ENCODE results near the gene CDH4.

CDH4 gene

DNA sequence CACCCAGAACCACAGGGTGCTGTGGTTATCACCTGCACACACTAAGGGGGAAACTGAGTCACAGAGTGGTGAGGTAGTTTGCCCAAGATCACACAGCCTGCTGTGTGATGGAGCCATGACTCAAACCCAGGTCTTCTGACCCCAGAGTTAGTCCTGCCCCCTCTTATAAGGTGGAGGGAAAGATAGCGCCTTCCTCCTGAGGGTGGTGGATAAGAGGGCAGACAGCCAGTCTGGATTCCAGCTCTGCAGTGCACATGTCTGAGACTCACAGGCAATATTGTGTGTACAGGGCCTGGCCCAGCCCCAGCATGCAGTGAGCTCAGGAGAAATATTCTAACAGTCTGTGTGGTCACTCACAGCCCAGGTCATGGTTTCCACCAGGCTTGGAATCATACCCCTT lies 393.7 kb downstream of the CDH4 start:
- DNase-seq = no peak

DNA sequence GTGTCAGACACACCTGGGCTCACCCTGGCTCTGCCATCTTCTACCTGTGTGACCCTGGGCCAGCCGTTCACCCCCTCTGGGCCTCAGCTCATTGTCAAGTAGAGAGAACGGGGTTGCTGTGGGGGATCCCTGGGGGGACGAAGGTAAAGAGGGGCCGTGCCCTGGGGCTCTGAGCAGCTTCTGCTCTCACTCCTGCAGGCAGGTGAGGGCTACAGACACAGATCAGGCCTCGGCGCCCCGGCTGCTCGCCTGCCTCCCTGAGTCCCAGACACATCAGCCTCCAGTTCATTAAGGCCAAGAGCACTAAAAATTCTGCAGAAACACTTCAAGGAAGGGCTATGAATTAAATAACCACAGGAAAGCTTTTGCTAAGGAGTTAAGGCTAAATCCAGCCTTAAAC lies 394.4 kb downstream of the CDH4 start:
- DNase-seq = no peak

DNA sequence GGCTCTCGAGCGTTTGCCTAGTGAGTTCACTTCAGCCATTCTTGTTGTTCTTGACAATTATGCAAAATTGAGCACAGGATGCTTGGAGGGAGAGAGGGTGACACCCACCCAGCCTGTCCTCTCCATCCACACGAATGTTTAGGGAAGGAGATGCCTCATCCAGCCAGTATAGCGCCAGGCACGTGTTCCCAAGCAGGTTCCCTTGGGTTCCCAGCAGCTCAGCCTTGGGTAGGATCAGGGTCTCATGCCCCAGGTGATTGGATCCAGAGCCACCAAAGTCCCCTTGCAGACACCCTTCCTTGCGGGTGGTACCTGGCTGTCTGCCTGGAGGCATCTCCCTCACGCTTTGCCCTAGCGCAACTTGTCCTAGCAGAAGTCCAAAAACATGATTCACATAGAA lies 394.9 kb downstream of the CDH4 start:
- no peak for DNase-seq

DNA sequence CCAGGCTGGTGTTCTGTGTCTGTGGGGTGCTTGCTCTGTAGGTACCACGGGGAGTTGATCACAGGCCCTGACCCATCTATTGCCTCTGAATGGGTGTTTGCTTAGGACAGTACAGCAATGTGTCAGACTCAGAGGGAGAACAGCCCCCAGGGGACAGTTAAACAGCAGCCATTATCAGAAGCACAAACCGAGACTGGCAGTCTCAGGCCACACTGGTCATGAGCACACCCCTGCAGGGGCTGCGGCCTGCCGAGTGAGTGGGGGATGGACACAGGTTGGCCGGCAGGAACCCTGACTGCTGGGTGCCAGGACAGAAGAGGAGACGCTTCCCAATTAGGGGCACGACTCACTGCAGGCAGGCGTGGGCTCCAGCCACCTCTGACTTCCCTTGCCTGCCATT lies 395.6 kb downstream of the CDH4 start:
- no peak for DNase-seq

DNA sequence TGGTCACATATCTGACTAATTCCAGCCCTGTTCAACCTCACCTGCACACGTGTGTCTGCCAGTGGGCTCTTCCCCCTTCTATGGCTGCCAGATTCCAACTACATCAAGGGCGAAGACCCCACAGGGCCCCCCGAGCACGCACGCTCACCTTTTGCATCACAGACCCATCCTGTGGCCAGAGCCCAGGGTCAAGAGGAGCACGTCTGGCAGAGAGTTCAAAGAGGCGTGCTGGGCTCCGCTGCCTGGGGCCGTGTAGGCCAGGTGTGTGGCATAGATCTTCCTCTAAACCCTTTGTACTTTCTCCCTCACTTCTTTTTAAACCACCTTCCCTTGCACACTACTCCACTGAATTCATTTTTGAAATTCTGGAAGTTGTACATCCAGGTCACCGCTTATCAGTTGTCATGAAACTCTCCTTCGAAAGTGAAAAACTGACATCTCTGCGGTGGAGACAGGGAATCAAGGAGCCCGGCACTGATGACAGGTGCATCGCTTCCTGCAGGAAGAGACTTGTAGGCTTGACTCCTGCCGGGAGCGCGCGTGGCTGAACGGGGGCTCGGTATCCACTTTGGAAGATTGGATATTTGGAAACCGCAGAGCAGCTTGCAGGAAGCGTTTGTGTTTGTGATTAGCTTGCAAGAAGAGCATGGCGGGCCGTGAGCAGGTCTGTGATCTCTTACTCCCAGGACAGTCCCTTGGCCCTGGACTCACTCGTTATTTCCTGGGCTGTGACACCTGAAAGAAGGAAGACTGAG lies 397.2 kb downstream of the CDH4 start:
- no peak for DNase-seq

DNA sequence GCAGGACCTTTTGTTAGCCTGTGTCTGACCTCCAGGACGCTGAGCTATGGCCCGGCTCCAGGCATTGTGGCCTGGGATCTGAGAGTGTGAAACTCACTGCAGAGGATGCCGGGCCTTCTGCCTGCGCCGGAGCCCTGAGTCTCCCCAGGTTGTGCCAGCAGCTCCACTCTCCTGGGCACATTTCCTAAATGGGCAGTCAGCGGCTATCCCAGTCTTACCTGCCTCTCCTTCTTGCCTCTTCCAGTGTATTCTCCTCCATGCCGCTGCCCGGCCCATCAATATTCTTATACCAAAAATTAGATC lies 397.8 kb downstream of the CDH4 start:
- DNase-seq = no peak

DNA sequence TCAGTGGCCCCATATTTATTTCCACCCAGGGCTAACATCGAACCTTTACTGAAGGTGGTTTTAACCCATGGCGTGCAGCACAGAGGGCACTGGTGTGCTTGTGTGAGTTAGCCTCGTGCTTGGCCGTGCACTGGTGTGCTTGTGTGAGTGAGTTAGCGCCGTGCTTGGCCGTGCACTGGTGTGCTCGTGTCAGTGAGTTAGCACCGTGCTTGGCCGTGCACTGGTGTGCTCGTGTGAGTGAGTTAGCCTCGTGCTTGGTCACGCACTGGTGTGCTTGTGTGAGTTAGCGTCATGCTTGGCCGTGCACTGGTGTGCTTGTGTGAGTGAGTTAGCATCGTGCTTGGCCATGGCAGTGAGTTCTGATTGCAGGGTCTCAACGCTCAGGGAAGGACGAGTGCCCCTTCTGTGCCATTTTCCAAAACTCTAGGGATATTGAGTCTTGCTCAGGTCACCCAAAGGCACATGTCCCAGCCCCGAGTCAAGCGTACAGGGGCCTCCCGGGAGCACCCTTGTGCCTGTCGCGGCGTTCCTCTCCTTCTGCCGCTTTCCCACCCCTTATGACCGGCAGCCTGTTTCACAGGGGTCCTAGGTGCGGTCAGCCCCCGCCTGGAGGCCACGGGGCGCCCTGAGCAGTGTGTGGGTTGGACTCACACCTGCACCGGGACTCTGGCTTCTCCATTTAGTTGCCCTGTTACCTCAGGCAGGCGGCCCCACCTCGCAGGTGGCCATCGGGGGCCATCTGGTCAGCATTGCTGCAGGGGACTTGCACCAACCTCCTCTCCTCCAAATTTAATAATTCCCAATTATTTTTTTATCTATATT lies 399.1 kb downstream of the CDH4 start:
- no peak for DNase-seq

DNA sequence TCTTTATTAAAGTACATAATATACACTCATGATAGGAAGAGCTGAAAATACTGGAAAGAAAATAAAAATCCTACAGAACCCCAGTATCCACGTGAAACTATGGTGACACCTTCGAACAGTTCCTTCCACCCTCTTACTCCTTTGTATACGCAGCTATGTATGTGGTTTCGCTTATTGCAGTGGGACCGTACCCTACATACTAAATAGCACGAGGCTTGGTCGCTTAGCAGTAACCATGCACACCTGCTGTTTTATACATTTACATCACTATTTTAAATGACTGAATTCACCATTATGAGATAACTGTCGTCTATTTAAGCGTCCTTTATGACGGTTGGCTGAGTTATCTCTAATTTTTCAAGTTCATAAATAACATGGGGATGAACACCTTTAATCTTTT lies 400.1 kb downstream of the CDH4 start:
- DNase-seq = no peak

DNA sequence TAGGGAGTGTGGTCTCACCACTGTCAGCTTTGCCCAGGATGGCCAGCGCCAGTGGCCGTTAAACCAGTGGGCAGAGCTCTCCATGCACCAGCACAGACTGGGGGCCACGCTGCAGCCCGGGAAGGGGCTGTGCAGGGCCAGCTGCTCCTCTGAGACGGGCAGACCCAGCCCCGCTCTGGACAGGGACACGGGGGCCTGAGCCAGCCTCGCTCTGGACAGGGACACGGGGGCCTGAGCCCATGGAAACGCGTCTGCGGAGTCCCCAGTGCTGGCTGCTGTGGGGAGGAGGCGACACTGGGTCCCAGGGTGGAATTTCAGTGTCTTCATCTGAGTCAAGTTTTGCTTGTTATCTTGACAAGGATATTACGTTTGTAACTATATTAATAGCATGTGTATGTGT lies 402.7 kb downstream of the CDH4 start:
- no peak for DNase-seq

DNA sequence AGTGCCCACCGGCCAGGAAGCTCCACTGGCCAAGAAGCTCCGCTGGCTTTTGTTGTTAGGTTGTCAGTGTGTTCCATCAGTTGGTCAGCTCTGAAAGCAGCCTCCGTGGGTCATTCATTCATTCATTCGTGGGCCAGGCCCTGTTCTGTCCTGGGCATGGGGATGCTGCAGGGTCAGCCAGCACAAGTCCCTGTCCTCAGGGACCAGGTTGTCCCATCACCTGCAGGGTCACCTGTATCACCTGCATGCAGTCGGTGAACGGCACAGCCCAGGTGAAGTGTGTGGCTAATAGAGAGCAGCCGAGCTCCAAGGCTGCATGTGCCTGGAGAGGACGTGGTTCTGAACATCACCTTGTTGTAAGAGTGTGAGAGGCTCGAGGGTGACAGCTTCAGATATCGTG lies 403.5 kb downstream of the CDH4 start:
- no peak for DNase-seq

DNA sequence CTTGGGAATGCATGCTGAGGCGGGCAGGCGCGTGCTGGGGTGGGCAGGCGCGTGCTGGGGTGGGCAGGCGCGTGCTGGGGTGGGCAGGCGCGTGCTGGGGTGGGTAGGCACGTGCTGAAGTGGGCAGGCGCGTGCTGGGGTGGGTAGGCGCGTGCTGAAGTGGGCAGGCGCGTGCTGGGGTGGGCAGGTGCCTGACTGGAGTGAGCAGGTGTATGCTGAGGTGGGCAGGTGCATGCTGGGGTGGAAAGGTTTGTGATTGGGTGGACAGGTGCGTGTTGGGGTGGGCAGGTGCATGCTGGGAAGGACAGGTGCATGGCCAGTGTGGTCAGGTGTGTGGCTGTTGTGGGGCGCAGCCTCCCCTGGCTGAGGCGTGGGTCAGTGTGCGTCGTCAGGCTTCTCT lies 404.1 kb downstream of the CDH4 start:
- no peak for DNase-seq

DNA sequence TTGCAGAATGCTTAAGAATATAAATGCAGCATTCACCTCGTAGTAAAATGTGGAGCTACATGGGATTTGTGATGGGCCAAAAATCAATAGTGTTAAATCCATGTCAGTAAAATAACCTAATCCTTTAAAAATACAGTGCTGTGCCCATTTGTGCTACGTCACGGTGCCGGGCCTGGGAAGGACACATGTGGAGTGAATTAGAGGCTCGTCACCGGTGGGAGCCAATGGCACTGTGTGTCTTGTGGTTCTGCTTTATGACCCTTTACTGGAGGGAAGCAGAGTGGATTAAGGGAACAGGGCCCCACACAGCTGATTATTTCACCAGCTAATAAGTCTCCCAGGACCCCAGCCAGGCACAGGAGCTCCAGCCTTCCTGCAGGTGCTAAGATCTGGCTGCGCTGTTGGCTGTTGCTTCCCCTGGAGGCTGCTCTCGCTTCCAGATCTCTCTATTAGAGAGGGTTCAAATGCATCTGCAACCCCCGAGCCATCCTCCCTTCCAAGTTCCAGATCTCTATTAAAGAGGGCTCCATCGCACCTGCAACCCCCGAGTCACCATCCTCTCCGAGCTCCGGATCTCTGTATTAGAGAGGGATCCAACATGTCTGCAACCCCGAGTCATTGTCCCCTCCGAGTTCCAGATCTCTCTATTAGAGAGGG lies 405.8 kb downstream of the CDH4 start:
- DNase-seq = no peak

DNA sequence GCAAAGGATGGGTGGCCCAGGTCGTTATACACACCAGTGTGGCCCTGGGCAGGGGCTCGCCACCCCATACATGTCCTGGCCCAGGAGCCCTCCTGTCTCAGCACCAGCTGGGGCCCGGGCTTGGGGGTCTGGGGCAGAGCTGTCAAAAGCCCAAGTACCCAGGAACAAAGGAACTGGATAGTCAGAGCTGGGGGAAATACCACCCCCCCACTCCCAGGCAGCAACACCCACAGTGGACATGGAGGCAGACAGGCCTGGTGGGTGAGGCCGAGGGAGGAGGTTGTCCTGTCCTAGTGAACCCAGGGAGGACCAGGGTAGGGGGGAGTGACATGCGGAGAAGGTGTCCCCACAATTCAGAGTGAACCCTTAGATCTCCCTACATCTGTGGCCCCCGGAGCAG lies 406.5 kb downstream of the CDH4 start:
- DNase-seq = no peak

DNA sequence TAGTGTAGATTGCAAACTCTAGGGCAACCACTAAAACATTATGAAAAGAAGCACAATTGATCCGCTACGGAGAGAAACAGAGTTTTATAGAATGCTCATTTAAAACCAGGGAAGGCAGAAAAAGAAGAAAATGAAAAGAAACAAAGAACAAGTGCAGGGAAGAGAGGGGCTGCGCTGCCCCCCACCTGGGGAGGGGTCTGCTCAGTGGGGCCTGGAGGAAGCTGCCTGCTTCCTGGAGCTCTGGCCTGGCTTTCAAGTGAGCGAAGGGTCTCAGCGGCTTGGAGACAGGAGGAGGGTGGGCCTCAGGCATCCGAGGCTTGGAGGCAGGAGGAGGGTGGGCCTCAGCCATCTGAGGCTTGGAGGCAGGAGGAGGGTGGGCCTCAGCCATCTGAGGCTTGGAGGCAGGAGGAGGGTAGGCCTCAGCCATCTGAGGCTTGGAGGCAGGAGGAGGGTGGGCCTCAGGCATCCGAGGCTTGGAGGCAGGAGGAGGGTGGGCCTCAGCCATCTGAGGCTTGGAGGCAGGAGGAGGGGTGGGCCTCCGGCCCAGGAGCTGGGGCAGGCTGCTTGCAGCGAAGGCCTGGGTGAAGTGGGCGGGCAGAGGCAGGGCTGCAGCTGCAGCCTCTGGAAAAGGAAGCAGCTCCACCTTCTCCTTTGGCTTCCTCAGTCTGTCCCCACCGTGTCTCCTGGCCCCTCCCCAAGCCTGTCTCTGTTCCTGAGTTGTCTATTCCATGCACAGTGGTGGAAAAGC lies 407.4 kb downstream of the CDH4 start:
- no peak for DNase-seq

DNA sequence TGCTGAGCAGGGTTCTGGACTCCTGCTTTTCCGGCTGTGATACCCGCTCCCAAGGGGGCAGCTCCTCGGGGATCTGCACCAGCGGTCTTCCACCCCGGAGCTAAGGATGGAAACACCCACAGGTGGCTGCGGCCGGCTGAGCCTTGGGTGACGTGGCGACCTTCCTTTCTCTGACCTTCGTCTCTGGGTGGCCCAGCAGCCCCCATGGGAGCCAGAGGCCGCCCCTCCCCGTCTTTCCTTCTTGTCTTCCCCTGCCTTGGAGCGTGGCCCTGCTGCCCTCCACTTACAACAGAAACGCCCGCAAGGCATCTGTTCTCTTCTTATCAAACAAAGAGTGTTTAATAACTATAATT lies 407.9 kb downstream of the CDH4 start:
- DNase-seq = no peak

DNA sequence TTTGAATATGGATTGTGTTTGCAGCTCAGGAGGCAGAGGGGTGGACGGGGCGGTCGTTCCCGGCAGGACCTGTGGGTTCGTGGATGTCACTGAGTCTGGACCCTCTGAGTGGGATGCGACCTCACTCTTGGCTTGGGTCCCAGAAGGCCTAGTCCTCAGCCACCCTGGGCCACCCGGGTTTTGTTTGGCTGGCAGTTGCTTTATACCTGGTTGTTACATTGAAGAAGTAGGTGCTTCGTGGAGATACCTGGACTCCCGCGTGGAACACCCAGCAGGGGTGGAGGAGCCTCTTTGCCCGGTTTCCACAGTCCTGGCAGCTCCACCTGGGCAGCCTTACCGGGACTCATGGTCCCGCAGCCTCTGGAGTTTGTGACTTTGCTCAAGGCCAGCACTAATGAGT lies 408.5 kb downstream of the CDH4 start:
- DNase-seq = no peak

DNA sequence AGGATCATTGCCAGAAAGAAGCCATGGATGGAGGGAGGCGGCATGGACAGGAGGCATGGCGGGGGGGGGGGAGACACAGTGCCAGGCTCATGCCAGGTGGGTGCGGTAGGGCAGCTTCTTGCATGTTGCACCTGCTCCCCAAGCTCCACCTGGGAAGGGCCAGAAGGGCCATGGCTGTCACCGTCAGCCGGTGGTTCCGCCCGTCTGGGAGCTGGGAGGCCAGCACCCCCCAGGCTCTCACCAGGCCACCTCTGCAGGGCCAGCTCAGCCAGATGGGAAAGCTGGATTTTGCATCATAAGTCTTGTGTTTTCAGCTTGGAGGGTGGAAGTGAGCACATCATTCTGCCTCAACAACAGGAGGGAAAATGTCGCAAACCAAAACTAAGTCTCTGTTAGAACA lies 409.0 kb downstream of the CDH4 start:
- DNase-seq = no peak

DNA sequence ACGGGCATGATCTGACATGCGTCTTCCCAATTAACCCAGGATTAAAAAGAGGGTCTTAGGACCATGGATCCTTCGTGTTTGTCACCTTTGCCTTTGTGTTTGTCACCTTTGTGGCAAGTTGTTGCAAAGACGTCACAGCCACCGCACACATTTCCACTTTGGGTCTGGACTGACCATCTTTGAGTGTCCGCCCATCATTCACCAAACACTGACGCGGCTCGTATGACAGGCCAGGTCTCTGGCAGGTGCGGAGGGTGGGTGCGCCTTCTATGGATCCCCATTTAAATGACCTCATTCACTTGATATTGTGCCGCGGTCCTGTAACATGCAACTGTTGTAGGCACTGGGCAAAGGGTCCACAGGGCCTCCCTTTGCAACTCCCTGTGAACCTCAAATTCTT lies 409.5 kb downstream of the CDH4 start:
- DNase-seq = no peak

DNA sequence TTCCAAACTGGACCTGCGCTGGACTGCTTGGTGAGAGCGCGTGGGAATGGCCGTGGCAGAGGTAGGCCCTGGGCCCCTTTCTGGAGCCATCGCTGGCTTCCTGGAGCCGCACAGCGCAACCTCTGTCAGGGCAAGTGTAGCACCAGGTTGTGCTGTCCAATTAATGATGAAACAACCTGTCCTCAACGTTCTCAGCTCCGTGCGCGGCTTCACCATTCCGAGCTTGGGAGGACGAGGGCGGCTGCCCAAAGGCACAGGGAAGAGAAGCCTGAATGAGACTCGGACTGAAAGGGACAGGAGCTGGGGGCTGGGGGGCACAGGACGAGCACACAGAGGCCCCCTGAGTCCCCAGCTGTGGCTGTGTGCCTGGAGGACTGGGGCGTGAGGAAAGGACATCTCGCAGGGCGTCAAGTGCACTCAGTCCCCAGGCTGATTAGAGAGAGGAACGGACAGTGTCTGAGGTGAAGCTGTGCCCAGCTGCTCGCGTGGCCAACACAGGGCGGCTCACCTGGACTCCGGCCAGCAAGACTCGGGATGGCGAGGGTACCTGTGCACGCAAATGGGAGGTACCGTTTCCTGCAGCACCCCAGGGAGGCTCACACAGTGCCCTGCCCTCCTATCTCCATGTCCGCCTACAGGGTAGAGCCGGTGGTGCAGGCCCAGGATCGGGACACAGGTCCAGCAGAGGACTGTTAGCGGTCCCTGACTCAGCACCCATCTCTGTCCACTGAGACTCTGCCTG lies 410.3 kb downstream of the CDH4 start:
- no peak for DNase-seq

DNA sequence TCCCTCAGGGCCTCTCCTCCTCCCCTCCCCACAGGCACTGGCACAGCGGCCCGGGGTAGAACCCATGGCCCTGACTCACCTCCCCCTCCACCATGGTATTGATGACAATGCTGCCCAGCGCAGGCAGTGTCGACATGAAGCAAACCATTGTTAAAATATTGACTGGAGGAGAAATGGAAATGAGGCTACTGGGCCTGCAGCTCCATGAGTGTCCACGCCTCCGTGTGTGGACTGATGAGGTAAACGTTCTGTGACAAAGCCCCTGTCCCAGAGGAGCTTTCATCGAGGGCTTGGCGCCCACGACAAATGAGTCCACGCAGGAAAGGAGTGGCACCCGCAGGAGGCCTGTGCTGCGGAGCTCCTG lies 410.9 kb downstream of the CDH4 start:
- DNase-seq = no peak

DNA sequence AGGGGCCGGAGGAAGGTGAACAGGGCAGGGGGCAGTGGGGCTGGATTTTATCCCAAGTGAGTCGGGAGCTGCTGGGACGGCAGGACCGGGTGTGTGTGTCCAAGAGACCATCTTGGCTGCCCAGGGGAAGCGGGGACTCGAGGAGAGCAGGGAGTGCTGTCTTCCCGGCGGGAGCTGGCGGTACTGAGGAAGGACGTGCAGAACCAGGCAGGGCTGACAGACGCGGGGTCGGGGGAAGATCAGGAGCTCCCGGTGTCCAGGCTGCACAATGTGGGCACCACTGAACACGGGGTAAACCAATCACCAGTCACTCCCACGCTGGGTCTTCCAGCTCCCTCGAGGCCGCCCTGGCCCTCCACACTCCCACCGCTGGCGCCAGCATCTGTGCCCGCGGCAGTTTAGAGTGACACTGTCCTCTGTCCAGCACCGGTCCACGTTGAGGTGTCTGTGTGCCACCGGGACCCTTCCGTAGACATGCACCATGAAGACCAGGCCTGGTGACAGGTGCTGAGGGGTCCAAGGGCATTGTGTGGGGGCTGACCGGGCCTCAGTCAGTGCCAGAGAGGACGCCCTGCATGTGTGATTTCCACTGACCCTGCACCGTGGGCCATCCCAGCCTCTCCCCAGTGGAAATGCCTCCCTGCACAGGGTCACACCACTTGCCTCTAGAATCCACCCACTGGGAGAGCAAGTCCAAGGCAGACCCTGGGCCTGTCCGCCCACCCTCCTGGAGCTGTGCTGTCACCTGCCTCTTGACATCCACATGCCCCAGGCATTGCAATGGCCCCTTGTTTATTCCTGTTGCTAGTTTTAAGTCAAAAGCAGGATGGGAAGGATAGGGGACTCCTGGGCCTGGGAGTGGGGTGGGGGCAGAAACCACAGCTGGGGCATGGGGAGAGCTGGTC lies 411.7 kb downstream of the CDH4 start:
- DNase-seq = no peak

Measured in activated CD8-positive, alpha-beta memory T cell treated with anti-CD3 and anti-CD28 coated beads for 24 hours (primary cell).